Raji (cell line): Measurements from ENCODE around the gene SOBP.

Source experiments
- POLR2A ChIP-seq: IDR thresholded peaks from 2 replicates; pipeline ENCODE4 v1.6.1; 2011; ENCODE audit warnings: low read depth, low read length, control low read depth; ENCODE audit not compliant: insufficient read depth

The SOBP gene

GRCh38 chr6:107504270-107505026 lies 14.5 kb downstream of the SOBP start:
- no peak for TF ChIP-seq POLR2A

- TF ChIP-seq POLR2A = no peak
Measured at GRCh38 chr6:107506145-107506544, 16.2 kb downstream of the SOBP start.

- TF ChIP-seq POLR2A = no peak
Measured at GRCh38 chr6:107509506-107509905, 19.6 kb downstream of the SOBP start.

GRCh38 chr6:107510108-107510507 lies 20.2 kb downstream of the SOBP start:
- no peak for TF ChIP-seq POLR2A

GRCh38 chr6:107511511-107511993 lies 21.6 kb downstream of the SOBP start:
- TF ChIP-seq POLR2A = no peak

- TF ChIP-seq POLR2A = no peak
Measured at GRCh38 chr6:107513214-107513613, 23.3 kb downstream of the SOBP start.

GRCh38 chr6:107515955-107516354 lies 26.0 kb downstream of the SOBP start:
- TF ChIP-seq POLR2A = no peak

GRCh38 chr6:107517274-107517673 lies 27.4 kb downstream of the SOBP start:
- TF ChIP-seq POLR2A = no peak

GRCh38 chr6:107523054-107523791 lies 33.3 kb downstream of the SOBP start:
- TF ChIP-seq POLR2A = no peak

- no peak for TF ChIP-seq POLR2A
Measured at GRCh38 chr6:107523794-107524193, 33.9 kb downstream of the SOBP start.

GRCh38 chr6:107524626-107525025 lies 34.7 kb downstream of the SOBP start:
- TF ChIP-seq POLR2A = no peak

- no peak for TF ChIP-seq POLR2A
Measured at GRCh38 chr6:107531868-107532267, 42.0 kb downstream of the SOBP start.

GRCh38 chr6:107532706-107533105 lies 42.8 kb downstream of the SOBP start:
- TF ChIP-seq POLR2A = no peak

- TF ChIP-seq POLR2A = no peak
Measured at GRCh38 chr6:107533415-107534059, 43.6 kb downstream of the SOBP start.

- TF ChIP-seq POLR2A = no peak
Measured at GRCh38 chr6:107534571-107535141, 44.7 kb downstream of the SOBP start.
